HepG2 (cell line): ENCODE data around the gene VPS13D. TPM values are rescaled to one million over a fixed set of nuclear protein-coding genes. Genes with fewer than 3 reads are reported as not detected.

Experiments used
- AGO2 ChIP-seq: fragments of 200-400 bp; formaldehyde crosslinking; optimal IDR thresholded peaks from 2 replicates; pipeline ENCODE3; 2017; ENCODE audit warnings: mild to moderate bottlenecking, low read depth, low read length, moderate library complexity
- ATF7 ChIP-seq, 2 experiments: fragments of 450-650 bp in 1 of 2; sonication (generic) in 1 of 2; formaldehyde crosslinking in 1 of 2; IDR thresholded peaks; 2 replicates each; pipeline versions ENCODE4 v1.4.0 to v1.6.1; 2016 to 2020; ENCODE audit warnings: antibody characterized with exemption in 1 of 2, mild to moderate bottlenecking in 1 of 2, missing genetic modification reagents in 1 of 2
- CC2D1A ChIP-seq: sonication (generic); formaldehyde crosslinking; IDR thresholded peaks from 2 replicates; pipeline ENCODE4 v1.8.1; 2023; ENCODE audit warnings: mild to moderate bottlenecking, missing genetic modification reagents
- EED ChIP-seq: sonication (generic); formaldehyde crosslinking; IDR thresholded peaks from 2 replicates; pipeline ENCODE4 v1.5.0; 2020; ENCODE audit warnings: mild to moderate bottlenecking, missing genetic modification reagents
- ETV5 ChIP-seq: IDR thresholded peaks from 2 replicates; pipeline ENCODE4 v1.6.1; 2018; ENCODE audit warnings: missing biosample characterization, missing genetic modification reagents, inconsistent platforms, borderline replicate concordance
- KLF9 ChIP-seq: IDR thresholded peaks from 2 replicates; pipeline ENCODE4 v1.6.1; 2016; ENCODE audit warnings: low read depth
- MED8 ChIP-seq: sonication (generic); formaldehyde crosslinking; IDR thresholded peaks from 2 replicates; pipeline ENCODE4 v1.8.1; 2023; ENCODE audit warnings: mild to moderate bottlenecking, missing genetic modification reagents; ENCODE audit not compliant: insufficient replicate concordance
- NR3C1 ChIP-seq: sonication (generic); formaldehyde crosslinking; IDR thresholded peaks from 2 replicates; pipeline ENCODE4 v1.4.0; 2020; ENCODE audit warnings: missing genetic modification reagents
- RNF219 ChIP-seq: sonication (generic); formaldehyde crosslinking; IDR thresholded peaks from 2 replicates; pipeline ENCODE4 v1.5.0; 2020; ENCODE audit warnings: mild to moderate bottlenecking, missing genetic modification reagents
- SKI ChIP-seq: fragments of 450-650 bp; IDR thresholded peaks from one replicate; pipeline ENCODE4 v1.6.1; 2018; ENCODE audit warnings: mild to moderate bottlenecking; ENCODE audit not compliant: partially characterized antibody
- TERF1 ChIP-seq: sonication (generic); formaldehyde crosslinking; IDR thresholded peaks from 2 replicates; pipeline ENCODE4 v1.8.0; 2022; ENCODE audit warnings: mild to moderate bottlenecking, missing genetic modification reagents, moderate library complexity
- THYN1 ChIP-seq: sonication (generic); formaldehyde crosslinking; IDR thresholded peaks from 2 replicates; pipeline ENCODE4 v1.8.1; 2023; ENCODE audit warnings: low read depth, mild to moderate bottlenecking, moderate library complexity, missing genetic modification reagents, borderline replicate concordance
- ZFP41 ChIP-seq: sonication (generic); formaldehyde crosslinking; IDR thresholded peaks from 2 replicates; pipeline ENCODE4 v1.4.0; 2020; ENCODE audit warnings: mild to moderate bottlenecking, missing genetic modification reagents, borderline replicate concordance
- ZNF225 ChIP-seq: sonication (generic); formaldehyde crosslinking; IDR thresholded peaks from 2 replicates; pipeline ENCODE4 v1.4.0; 2020; ENCODE audit warnings: mild to moderate bottlenecking, missing genetic modification reagents
- ZNF501 ChIP-seq: sonication (generic); formaldehyde crosslinking; IDR thresholded peaks from 2 replicates; pipeline ENCODE4 v1.5.1; 2020; ENCODE audit warnings: mild to moderate bottlenecking, moderate library complexity, missing genetic modification reagents
- ZNF513 ChIP-seq: sonication (generic); formaldehyde crosslinking; conservative IDR thresholded peaks from 2 replicates; pipeline ENCODE4 v1.5.0; 2020; ENCODE audit warnings: missing genetic modification reagents
- ZNF563 ChIP-seq: sonication (generic); formaldehyde crosslinking; IDR thresholded peaks from 2 replicates; pipeline ENCODE4 v1.8.0; 2022; ENCODE audit warnings: mild to moderate bottlenecking, moderate library complexity, missing genetic modification reagents
- ZNF598 ChIP-seq: sonication (generic); formaldehyde crosslinking; IDR thresholded peaks from 2 replicates; pipeline ENCODE4 v1.5.1; 2020; ENCODE audit warnings: mild to moderate bottlenecking, missing genetic modification reagents, borderline replicate concordance
- ZNF7 ChIP-seq: IDR thresholded peaks from 2 replicates; pipeline ENCODE4 v1.6.1; 2016; ENCODE audit warnings: missing biosample characterization, missing genetic modification reagents
- ZNF792 ChIP-seq: IDR thresholded peaks from 2 replicates; pipeline ENCODE4 v1.6.1; 2016
- polyA plus RNA-seq, 8 experiments: library from polyadenylated mRNA; depleted of rRNA in 3 of 8; stranded (reverse) in 7 of 8; unstranded in 1 of 8; fragments of >200 nt; fragmentation: Illumina TruSeq in 4 of 8; extraction: Trizol in 4 of 8; gene quantifications; 2 replicates each; pipeline versions ENCODE4 v1.2.1 to v1.2.3, GENCODE V29; 2011 to 2016; ENCODE audit warnings: low read depth in 4 of 8, missing spikeins in 1 of 8, mixed read lengths in 1 of 8; ENCODE audit not compliant: insufficient read depth in 1 of 8
- total RNA-seq, 5 experiments: library from RNA; depleted of rRNA; stranded (reverse); fragments of >200 nt; fragmentation: Illumina TruSeq; extraction: Trizol; gene quantifications; 2 replicates each; pipeline ENCODE4 v1.2.3, GENCODE V29; 2016; ENCODE audit warnings: low read depth in 1 of 5
- TF ChIP-seq, protein P1 (sequence below): sonication (generic); formaldehyde crosslinking; IDR thresholded peaks from 2 replicates; pipeline ENCODE4 v1.5.1; 2020; ENCODE audit warnings: missing genetic modification reagents, mild to moderate bottlenecking, borderline replicate concordance

VPS13D gene
- total and polyA plus RNA-seq, 2 of the 13 experiments (the other 11 are each of a cell fraction or from before 2014, with no cell fraction given), result 8.6 to 13.9 TPM

DNA sequence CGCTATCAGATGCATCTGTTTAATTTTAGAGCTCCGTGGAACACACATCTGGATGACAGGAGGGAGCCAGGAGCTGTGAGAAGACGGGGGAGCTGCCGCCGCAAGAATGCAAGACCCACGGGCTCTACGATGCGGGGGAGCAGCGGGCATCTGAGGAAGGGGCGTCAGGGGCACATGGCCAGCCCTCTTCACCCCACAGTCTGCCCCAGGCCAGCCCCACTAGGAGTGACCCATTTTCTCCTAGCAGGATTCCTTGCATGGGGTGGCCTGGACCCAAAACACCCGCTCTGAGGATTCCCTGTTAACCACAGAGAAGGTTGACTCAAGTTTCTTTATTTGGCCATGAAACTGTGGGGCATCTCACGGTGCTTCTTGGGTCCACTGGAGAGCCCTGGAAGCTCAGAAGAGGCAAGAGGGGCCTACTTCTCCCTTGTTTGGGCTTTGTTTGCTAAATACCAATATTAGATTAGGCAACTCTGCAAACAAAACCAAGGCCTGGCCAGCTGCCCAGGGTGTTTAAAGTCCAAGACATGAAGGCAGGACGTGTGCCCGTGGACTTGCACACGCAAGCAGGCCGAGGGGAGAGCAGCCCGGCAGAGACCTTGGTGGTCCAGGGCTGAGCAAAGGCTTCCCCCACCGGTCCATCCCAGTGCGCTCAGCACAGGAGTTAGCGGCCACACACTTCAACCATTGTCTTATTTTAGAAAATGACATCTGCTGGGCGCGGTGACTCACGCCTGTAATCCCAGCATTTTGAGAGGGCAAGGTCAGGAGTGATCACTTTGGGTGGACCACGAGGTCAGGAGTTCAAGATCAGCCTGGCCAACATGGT, 298.4 kb downstream of the VPS13D start (continued):
- peak; percentile 68 for TF ChIP-seq AGO2
- TF ChIP-seq ZNF792 (CRISPR knock-in tag), result 0 out of 2 replicates have a peak, but pooled peaks have one; percentile 45
- TF ChIP-seq ZFP41, result no peak
- peak; percentile 92 for TF ChIP-seq ZNF501 (CRISPR knock-in tag)
- TF ChIP-seq ZNF225 (CRISPR knock-in tag), result no peak; the same call in 1 of the 2 replicates
- peak; percentile 84 for TF ChIP-seq ETV5
- no peak for TF ChIP-seq RNF219 (CRISPR knock-in tag)
- peak; percentile 69; the same call in 1 of the 2 replicates for TF ChIP-seq CC2D1A
- TF ChIP-seq, protein P1, sequence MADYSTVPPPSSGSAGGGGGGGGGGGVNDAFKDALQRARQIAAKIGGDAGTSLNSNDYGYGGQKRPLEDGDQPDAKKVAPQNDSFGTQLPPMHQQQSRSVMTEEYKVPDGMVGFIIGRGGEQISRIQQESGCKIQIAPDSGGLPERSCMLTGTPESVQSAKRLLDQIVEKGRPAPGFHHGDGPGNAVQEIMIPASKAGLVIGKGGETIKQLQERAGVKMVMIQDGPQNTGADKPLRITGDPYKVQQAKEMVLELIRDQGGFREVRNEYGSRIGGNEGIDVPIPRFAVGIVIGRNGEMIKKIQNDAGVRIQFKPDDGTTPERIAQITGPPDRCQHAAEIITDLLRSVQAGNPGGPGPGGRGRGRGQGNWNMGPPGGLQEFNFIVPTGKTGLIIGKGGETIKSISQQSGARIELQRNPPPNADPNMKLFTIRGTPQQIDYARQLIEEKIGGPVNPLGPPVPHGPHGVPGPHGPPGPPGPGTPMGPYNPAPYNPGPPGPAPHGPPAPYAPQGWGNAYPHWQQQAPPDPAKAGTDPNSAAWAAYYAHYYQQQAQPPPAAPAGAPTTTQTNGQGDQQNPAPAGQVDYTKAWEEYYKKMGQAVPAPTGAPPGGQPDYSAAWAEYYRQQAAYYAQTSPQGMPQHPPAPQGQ, result peak; percentile 55; the same call in 1 of the 2 replicates
- no peak; the same call in 1 of the 2 replicates for TF ChIP-seq EED (CRISPR knock-in tag)
- no peak for TF ChIP-seq ZNF7 (CRISPR knock-in tag)
- TF ChIP-seq KLF9, result no peak
- TF ChIP-seq MED8 (CRISPR knock-in tag), result peak; percentile 97
- TF ChIP-seq NR3C1 (CRISPR knock-in tag), result no peak
- no peak for TF ChIP-seq THYN1 (CRISPR knock-in tag)
- peak; percentile 98 for TF ChIP-seq SKI
- peak; percentile 19; the same call in 1 of the 2 replicates for TF ChIP-seq ZNF598 (CRISPR knock-in tag)
- TF ChIP-seq TERF1 (CRISPR knock-in tag), result no peak
- TF ChIP-seq ZNF513 (CRISPR knock-in tag), result no peak
- TF ChIP-seq ATF7 (IDR thresholded peaks at IDR 0.05), result peak; percentile 33; the same call in 1 of the 2 replicates
- TF ChIP-seq ATF7 (CRISPR knock-in tag; IDR thresholded peaks at IDR 0.05), result peak; percentile 72
- no peak for TF ChIP-seq ZNF563 (CRISPR knock-in tag)
